Measurements from ENCODE around the gene IQCK.

Gene IQCK

GRCh38 chr16:19857593-19858339, 139.7 kb downstream of the IQCK start (continued):
- TF ChIP-seq ZNF629 (tag by site-specific recombination; IDR thresholded peaks at IDR 0.05) (no peak), ZNF26 (tag by site-specific recombination; IDR thresholded peaks at IDR 0.05) (no peak), ZNF302 (tag by site-specific recombination; IDR thresholded peaks at IDR 0.05; ENCODE audit: low read depth) (no peak), ZNF184 (tag by site-specific recombination; IDR thresholded peaks at IDR 0.05) (no peak), ZNF121 (tag by site-specific recombination; IDR thresholded peaks at IDR 0.05) (no peak), EGR2 (tag by site-specific recombination; IDR thresholded peaks at IDR 0.05; ENCODE audit: low read depth) (peak; percentile 93)

- Histone ChIP-seq H3K36me3 (ENCODE audit: control insufficient read depth in 2 of 2, insufficient read depth in 1 of 2, low read length in 2 of 2) (peaks cover 0 to 5% of the 10 kb centered on the region in 2 experiments; a peak in 1 of 3 replicates), H3K4me1 (ENCODE audit: control insufficient read depth, insufficient read depth, low read length) (peaks cover 14% of the 10 kb centered on the region), H3K4me3 (ENCODE audit: low read depth, low read length) (no peak overlapping the region), H3K27ac (ENCODE audit: extremely low read depth, low read depth, low read length) (0 out of 2 replicates have a peak overlapping the region, but pooled peaks have one; percentile 19), H3K9me3 (ENCODE audit: control insufficient read depth, insufficient read depth, low read depth, low read length) (no peaks in the 10 kb centered on the region)
- ChIA-PET POLR2A (no interaction called here), CTCF (no interaction called here)
- TF ChIP-seq ZNF792 (tag by site-specific recombination; IDR thresholded peaks at IDR 0.05) (no peak), ZNF2 (tag by site-specific recombination; IDR thresholded peaks at IDR 0.05) (no peak), GLI2 (tag by site-specific recombination; IDR thresholded peaks at IDR 0.05; ENCODE audit: borderline replicate concordance, low read depth) (no peak), ZNF354C (tag by site-specific recombination; IDR thresholded peaks at IDR 0.05; ENCODE audit: borderline replicate concordance, low read depth) (no peak), ZSCAN23 (tag by site-specific recombination; IDR thresholded peaks at IDR 0.05) (no peak), ZNF785 (tag by site-specific recombination; IDR thresholded peaks at IDR 0.05) (no peak)
Measured at GRCh38 chr16:19858340-19859018, 140.4 kb downstream of the IQCK start.

GRCh38 chr16:19859166-19859565, 141.1 kb downstream of the IQCK start:
- CTCF ChIA-PET, result no interaction called here
- H3K4me1 ChIP-seq (ENCODE audit: control insufficient read depth, insufficient read depth, low read length), result peaks cover 14% of the 10 kb centered on the region
- H3K4me3 ChIP-seq (ENCODE audit: low read depth, low read length), result no peak overlapping the region
- POLR2A ChIA-PET, result no interaction called here
- no peak overlapping the region for H3K27ac ChIP-seq (ENCODE audit: extremely low read depth, low read depth, low read length)
- H3K36me3 ChIP-seq (ENCODE audit: control insufficient read depth in 2 of 2, insufficient read depth in 1 of 2, low read length in 2 of 2), result peaks cover 0 to 5% of the 10 kb centered on the region in 2 experiments; a peak in 1 of 3 replicates
- no peaks in the 10 kb centered on the region for H3K9me3 ChIP-seq (ENCODE audit: control insufficient read depth, insufficient read depth, low read depth, low read length)
- TF ChIP-seq IKZF3 (tag by site-specific recombination; IDR thresholded peaks at IDR 0.05), result no peak
- no peak for TF ChIP-seq ZNF837 (tag by site-specific recombination; IDR thresholded peaks at IDR 0.05)
- no peak for TF ChIP-seq ZNF341 (tag by site-specific recombination; IDR thresholded peaks at IDR 0.05; ENCODE audit: low read depth)
- TF ChIP-seq ZBTB1 (tag by site-specific recombination; IDR thresholded peaks at IDR 0.05), result no peak
- TF ChIP-seq ELK4 (IDR thresholded peaks at IDR 0.05; ENCODE audit: borderline replicate concordance, low read depth, low read length), result no peak
- TF ChIP-seq ZNF157 (tag by site-specific recombination; IDR thresholded peaks at IDR 0.05), result no peak
- no peak for TF ChIP-seq HOXA7 (CRISPR knock-in tag; IDR thresholded peaks at IDR 0.05; ENCODE audit: borderline replicate concordance)
- no peak for TF ChIP-seq ZNF596 (tag by site-specific recombination; IDR thresholded peaks at IDR 0.05)
- TF ChIP-seq ZNF280D (tag by site-specific recombination; IDR thresholded peaks at IDR 0.05), result no peak
- TF ChIP-seq SCRT1 (tag by site-specific recombination; IDR thresholded peaks at IDR 0.05; ENCODE audit: borderline replicate concordance), result no peak
- TF ChIP-seq MYNN (tag by site-specific recombination; IDR thresholded peaks at IDR 0.05; ENCODE audit: borderline replicate concordance), result no peak
- TF ChIP-seq BCL6B (tag by site-specific recombination; IDR thresholded peaks at IDR 0.05), result no peak
- TF ChIP-seq KLF9 (tag by site-specific recombination; IDR thresholded peaks at IDR 0.05; ENCODE audit: low read depth), result no peak

Data from HEK293 (cell line).